GM12878 (cell line): Measurements from ENCODE around the gene CAMTA1.

Source experiments
- BHLHE40 ChIP-seq, 2 experiments: fragments of 450-650 bp in 1 of 2; IDR thresholded peaks; 2 replicates each; pipeline ENCODE4 v1.6.1; 2011 to 2017; ENCODE audit warnings: low read depth in 2 of 2, borderline replicate concordance in 1 of 2, improper control_type of control experiment in 1 of 2, low read length in 1 of 2, mild to moderate bottlenecking in 1 of 2
- CREB1 ChIP-seq: IDR thresholded peaks from 2 replicates; pipeline ENCODE4 v1.6.1; 2012; ENCODE audit warnings: low read depth, mild to moderate bottlenecking, inconsistent platforms
- CTCF ChIP-seq, 3 experiments: IDR thresholded peaks in 2 of 3; conservative IDR thresholded peaks in 1 of 3; 2 replicates each; pipeline ENCODE4 v1.5.1; 2011; ENCODE audit warnings: low read depth in 3 of 3, low read length in 3 of 3, mild to moderate bottlenecking in 3 of 3, control low read depth in 2 of 3, moderate library complexity in 2 of 3, inconsistent platforms in 1 of 3, mixed read lengths in 1 of 3; ENCODE audit not compliant: control insufficient read depth in 2 of 3, insufficient read depth in 1 of 3; ENCODE audit errors: extremely low read depth in 1 of 3
- CUX1 ChIP-seq: IDR thresholded peaks from 2 replicates; pipeline ENCODE4 v1.6.1; 2012; ENCODE audit warnings: improper control_type of control experiment, low read depth, low read length; ENCODE audit not compliant: insufficient replicate concordance
- EED ChIP-seq: sonication (generic); IDR thresholded peaks from 2 replicates; pipeline ENCODE4 v1.6.1; 2016; ENCODE audit warnings: antibody characterized with exemption, low read depth
- EP300 ChIP-seq, 2 experiments: fragments of 150-350 bp in 1 of 2; IDR thresholded peaks; 2 replicates each; pipeline ENCODE4 v1.6.1; 2011 to 2012; ENCODE audit warnings: low read depth in 2 of 2, low read length in 2 of 2, borderline replicate concordance in 1 of 2, improper control_type of control experiment in 1 of 2, inconsistent platforms in 1 of 2; ENCODE audit not compliant: control insufficient read depth in 1 of 2
- EZH2 ChIP-seq: IDR thresholded peaks from 2 replicates; pipeline ENCODE4 v1.6.1; 2012; ENCODE audit warnings: low read depth, mild to moderate bottlenecking, control low read depth, inconsistent platforms, low read length, borderline replicate concordance; ENCODE audit not compliant: control insufficient read depth
- FOS ChIP-seq: IDR thresholded peaks from 3 replicates; pipeline ENCODE4 v1.6.1; 2011; ENCODE audit warnings: borderline replicate concordance; ENCODE audit not compliant: insufficient read length; ENCODE audit errors: extremely low read depth
- FOXM1 ChIP-seq: IDR thresholded peaks from 2 replicates; pipeline ENCODE4 v1.6.1; 2012; ENCODE audit warnings: low read depth, mild to moderate bottlenecking, inconsistent platforms, low read length, moderate library complexity
- MXI1 ChIP-seq: fragments of 150-350 bp; IDR thresholded peaks from 2 replicates; pipeline ENCODE4 v1.6.1; 2011; ENCODE audit warnings: low read depth, mild to moderate bottlenecking, inconsistent platforms, low read length, improper control_type of control experiment
- PML ChIP-seq: IDR thresholded peaks from 2 replicates; pipeline ENCODE4 v1.6.1; 2012; ENCODE audit warnings: low read length, inconsistent platforms
- POLR2A ChIP-seq: IDR thresholded peaks from 2 replicates; pipeline ENCODE4 v1.6.1; 2011; ENCODE audit warnings: low read depth, mild to moderate bottlenecking, low read length
- SREBF2 ChIP-seq: IDR thresholded peaks from 2 replicates; pipeline ENCODE4 v1.6.1; 2012; ENCODE audit warnings: mild to moderate bottlenecking, low read length

GRCh38 chr1:7149080-7149838, 364.0 kb downstream of the CAMTA1 start:
- TF ChIP-seq EED (no peak), EP300 (IDR thresholded peaks at IDR 0.05; ENCODE audit: borderline replicate concordance in 1 of 2, control insufficient read depth in 1 of 2, low read depth in 2 of 2, low read length in 2 of 2) (no peak), CTCF (IDR thresholded peaks at IDR 0.05 in 2 of 3, conservative IDR thresholded peaks at IDR 0.05 in 1 of 3; ENCODE audit: control insufficient read depth in 2 of 3, extremely low read depth in 1 of 3, insufficient read depth in 1 of 3, low read depth in 3 of 3, low read length in 3 of 3) (no peak), FOS (no peak), CREB1 (no peak), CUX1 (no peak), BHLHE40 (IDR thresholded peaks at IDR 0.05; ENCODE audit: borderline replicate concordance in 1 of 2, low read depth in 2 of 2, low read length in 1 of 2) (no peak), MXI1 (no peak), FOXM1 (no peak), POLR2A (no peak), SREBF2 (no peak), EZH2 (no peak), PML (no peak)
